Endothelial cell of umbilical vein (primary cell): ENCODE measurements around the gene LLPH. TPM values are rescaled to one million over a fixed set of nuclear protein-coding genes. Genes with fewer than 3 reads are reported as not detected.

ENCODE experiments used
- BruUV-seq: library from RNA; stranded (reverse); fragments of 400-500 nt; replicated peaks from 2 replicates; lab custom pipeline; 2021; lab: Mats Ljungman, UMichigan
- CTCF ChIA-PET: fragments of 300-600, 350-600 bp; sonication (Branson Sonifier 250); formaldehyde crosslinking; loops from one replicate; lab custom pipeline; 2021; ENCODE audit warnings: antibody characterized with exemption, inconsistent platforms; lab: Charles Lee
- POLR2A ChIA-PET: fragments of 300-600, 350-600 bp; sonication (Branson Sonifier 250); formaldehyde crosslinking; loops from one replicate; lab custom pipeline; 2021; ENCODE audit warnings: antibody characterized with exemption, inconsistent platforms; lab: Charles Lee
- DNase-seq: peaks from one replicate; pipeline ENCODE4 v3.0.0-alpha.2; 2011; ENCODE audit warnings: low read depth, low spot score
- FAIRE-seq: peaks from 2 replicates; lab custom pipeline; 2011; peaks lifted over from hg19 to GRCh38; lab: Jason Lieb, UNC
- H2AFZ ChIP-seq: 2 replicates; pipeline ENCODE4 v1.6.0; 2012; ENCODE audit warnings: low read depth, low read length, control low read depth, inconsistent platforms
- H3K27ac ChIP-seq: 2 replicates; pipeline ENCODE4 v1.5.1; 2011; ENCODE audit warnings: low read depth, mild to moderate bottlenecking, control low read depth, low read length, moderate library complexity; ENCODE audit not compliant: insufficient read depth
- H3K27me3 ChIP-seq, 2 experiments: 2 replicates each; pipeline versions ENCODE4 v1.6.0 to v1.6.1; 2011; ENCODE audit warnings: low read length in 2 of 2, mixed read lengths in 1 of 2; ENCODE audit not compliant: control insufficient read depth in 2 of 2, insufficient read depth in 2 of 2
- H3K36me3 ChIP-seq, 2 experiments: 2 replicates in 1 of 2; 3 replicates in 1 of 2; pipeline ENCODE4 v1.5.1; 2011; ENCODE audit warnings: low read length in 2 of 2, mild to moderate bottlenecking in 1 of 2, moderate library complexity in 1 of 2; ENCODE audit not compliant: control insufficient read depth in 2 of 2, insufficient read depth in 2 of 2; ENCODE audit errors: extremely low read depth in 1 of 2
- H3K4me1 ChIP-seq: 3 replicates; pipeline ENCODE4 v1.5.1; 2011; ENCODE audit warnings: mild to moderate bottlenecking, low read length; ENCODE audit not compliant: control insufficient read depth, insufficient read depth; ENCODE audit errors: extremely low read depth
- H3K4me2 ChIP-seq: 2 replicates; pipeline ENCODE4 v1.6.1; 2011; ENCODE audit warnings: low read length, control low read depth, mixed read lengths; ENCODE audit not compliant: insufficient read depth
- H3K4me3 ChIP-seq, 3 experiments: fragments of 200-600 bp in 1 of 3; sonication (generic), shearing (Covaris generic) in 1 of 3; replicated peaks in 1 of 3; 2 replicates each; pipeline ENCODE4 v1.5.1; 2011 to 2016; ENCODE audit warnings: control low read depth in 3 of 3, low read length in 3 of 3, mild to moderate bottlenecking in 2 of 3, inconsistent platforms in 1 of 3, low read depth in 1 of 3, moderate library complexity in 1 of 3; ENCODE audit not compliant: insufficient read depth in 1 of 3
- H3K79me2 ChIP-seq: 2 replicates; pipeline ENCODE4 v1.6.0; 2012; ENCODE audit warnings: low read length, inconsistent platforms; ENCODE audit not compliant: control insufficient read depth, insufficient read depth
- H3K9ac ChIP-seq: replicated peaks from 2 replicates; pipeline ENCODE3; 2011; ENCODE audit warnings: low read length, control low read depth; ENCODE audit not compliant: insufficient read depth; ENCODE audit errors: extremely low read depth
- H3K9me1 ChIP-seq: replicated peaks from 3 replicates; pipeline ENCODE4 v1.6.0; 2011; ENCODE audit warnings: mild to moderate bottlenecking, low read length; ENCODE audit not compliant: control insufficient read depth, insufficient read depth; ENCODE audit errors: extremely low read depth
- H3K9me3 ChIP-seq: replicated peaks from 2 replicates; pipeline ENCODE4 v1.5.1; 2012; ENCODE audit warnings: low read length, inconsistent platforms; ENCODE audit not compliant: control insufficient read depth, insufficient read depth
- H4K20me1 ChIP-seq: replicated peaks from 2 replicates; pipeline ENCODE3; 2011; ENCODE audit warnings: mild to moderate bottlenecking, low read length; ENCODE audit not compliant: control insufficient read depth, insufficient read depth; ENCODE audit errors: extremely low read depth
- CTCF ChIP-seq, 2 donors: IDR thresholded peaks; 1 replicate in 1 of 2; 2 replicates in 1 of 2; pipeline ENCODE4 v1.5.1; 2011; ENCODE audit warnings: low read length in 2 of 2, mild to moderate bottlenecking in 2 of 2, moderate library complexity in 2 of 2, control low read depth in 1 of 2, inconsistent platforms in 1 of 2, low read depth in 1 of 2; ENCODE audit not compliant: insufficient read depth in 1 of 2; ENCODE audit errors: extremely low read depth in 1 of 2
- EZH2 ChIP-seq: IDR thresholded peaks from 2 replicates; pipeline ENCODE4 v1.6.1; 2012; ENCODE audit warnings: borderline replicate concordance, low read depth, mild to moderate bottlenecking, moderate library complexity, low read length, inconsistent platforms; ENCODE audit not compliant: severe bottlenecking
- FOS ChIP-seq: IDR thresholded peaks from 2 replicates; pipeline ENCODE4 v1.6.1; 2011; ENCODE audit warnings: mild to moderate bottlenecking, low read length, moderate library complexity, borderline replicate concordance; ENCODE audit not compliant: insufficient read depth
- GATA2 ChIP-seq: IDR thresholded peaks from 2 replicates; pipeline ENCODE4 v1.7.0; 2011; ENCODE audit warnings: low read depth, mild to moderate bottlenecking, moderate library complexity, mixed read lengths, low read length; ENCODE audit not compliant: insufficient read length, insufficient read depth
- JUN ChIP-seq: IDR thresholded peaks from 2 replicates; pipeline ENCODE4 v1.6.1; 2011; ENCODE audit warnings: borderline replicate concordance, low read depth; ENCODE audit not compliant: insufficient read length, insufficient read depth
- MYC ChIP-seq: IDR thresholded peaks from one replicate; pipeline ENCODE4 v1.6.1; 2011; ENCODE audit warnings: mild to moderate bottlenecking, low read depth, low read length
- POLR2A ChIP-seq: IDR thresholded peaks from 2 replicates; pipeline ENCODE4 v1.6.1; 2012; ENCODE audit warnings: low read depth, mild to moderate bottlenecking, control low read depth, low read length
- POLR2AphosphoS5 ChIP-seq: IDR thresholded peaks from 2 replicates; pipeline ENCODE4 v1.6.1; 2012; ENCODE audit warnings: low read depth, mild to moderate bottlenecking, control low read depth, low read length, moderate library complexity; ENCODE audit not compliant: insufficient read depth
- dilution Hi-C: fragments of 300-500 bp; cut with MboI; formaldehyde crosslinking; loops from one replicate; pipeline ENCODE4 v1.15.0; 2019; ENCODE audit warnings: low sequenced_read_pairs; ENCODE audit not compliant: extremely low pct_ligation_motif_present
- intact Hi-C: fragments of 100-400 bp; cut with micrococcal nuclease; formaldehyde crosslinking; loops from one replicate; pipeline ENCODE4 v1.10.0; 2022
- polyA plus RNA-seq, 4 experiments: library from polyadenylated mRNA; depleted of rRNA in 3 of 4; stranded (reverse) in 3 of 4; unstranded in 1 of 4; fragments of >200 nt; gene quantifications; 2 replicates each; pipeline versions ENCODE4 v1.2.1 to v1.2.3, GENCODE V29; 2011 to 2012; ENCODE audit warnings: missing spikeins in 1 of 4
- total RNA-seq: library from RNA; stranded (reverse); gene quantifications from 2 replicates; pipeline ENCODE4 v1.2.3, GENCODE V29; 2021
- TF ChIP-seq, protein P1 (sequence below): IDR thresholded peaks from 2 replicates; pipeline ENCODE4 v1.6.1; 2011; ENCODE audit not compliant: insufficient read depth, insufficient read length

The LLPH gene
- total and polyA plus RNA-seq, 2 donors (not counting 3 experiments of a cell fraction or from before 2014, with no cell fraction given) = 4.0 to 34.0 TPM

DNA sequence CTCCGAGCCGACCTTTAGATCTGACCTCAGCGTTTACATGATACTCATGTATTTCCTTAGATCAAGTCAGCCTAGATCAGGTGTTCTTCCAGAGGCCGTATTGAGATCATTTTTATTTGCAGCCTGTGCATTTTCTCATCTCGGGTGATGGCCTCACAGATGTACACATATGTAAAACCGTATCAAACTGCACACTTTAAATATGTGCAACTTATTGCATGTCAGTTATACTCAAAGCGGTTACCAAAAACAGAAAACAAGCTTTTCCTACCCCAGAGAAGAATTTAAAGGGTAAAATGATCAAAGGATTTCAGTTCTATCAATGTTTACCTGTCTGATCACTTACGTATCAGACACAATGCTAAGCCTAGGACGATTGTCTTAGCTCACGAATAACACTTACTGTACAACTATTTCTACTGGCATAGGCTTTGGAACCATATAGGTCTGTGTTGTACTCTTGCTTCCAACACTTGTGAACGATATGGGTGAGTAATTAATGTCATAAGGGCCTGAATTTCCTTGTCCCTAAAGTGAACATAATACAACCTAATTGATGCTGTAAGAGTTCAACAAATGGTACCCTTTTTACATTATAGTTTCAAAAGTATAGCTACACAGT, 628 bp upstream of the LLPH start:
- peak; percentile 16 for DNase-seq
- peak overlapping the region; percentile 68 to 85 (median 82) for H3K4me3 ChIP-seq
- dilution Hi-C loops (no loop called here), intact Hi-C loops (loop anchor here (5.0 kb wide), 1 partner anchor 276 kb away; no protein-coding TSS in a partner anchor)
- H3K79me2 ChIP-seq = peaks cover 20% of the 10 kb centered on the region
- peak overlapping the region; percentile 67 for H3K27ac ChIP-seq
- POLR2A ChIA-PET = interaction anchor here (2.1 kb wide), 1 partner anchor 38 kb away, joined by 7 read pairs; the partner anchor contains the start of gene TMBIM4
- no peaks in the 10 kb centered on the region for H3K27me3 ChIP-seq
- peaks cover 16% of the 10 kb centered on the region for H3K4me1 ChIP-seq
- no peaks in the 10 kb centered on the region for H3K9me3 ChIP-seq
- FAIRE-seq = peak; percentile 46
- no peaks in the 10 kb centered on the region for H3K9me1 ChIP-seq
- peak overlapping the region; percentile 86 for H3K9ac ChIP-seq
- TF ChIP-seq EZH2 (no peak), JUN (no peak), POLR2AphosphoS5 (no peak), MYC (no peak), CTCF (IDR thresholded peaks at IDR 0.05; ENCODE audit: extremely low read depth in 1 of 2, insufficient read depth in 1 of 2, low read depth in 1 of 2, low read length in 2 of 2) (no peak), GATA2 (no peak), FOS (no peak), POLR2A (no peak)
- TF ChIP-seq, protein P1, sequence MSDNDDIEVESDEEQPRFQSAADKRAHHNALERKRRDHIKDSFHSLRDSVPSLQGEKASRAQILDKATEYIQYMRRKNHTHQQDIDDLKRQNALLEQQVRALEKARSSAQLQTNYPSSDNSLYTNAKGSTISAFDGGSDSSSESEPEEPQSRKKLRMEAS = no peak
- peak overlapping the region; percentile 74 for H3K4me2 ChIP-seq
- TSS peak; percentile 77 for BruUV-seq
- H2AFZ ChIP-seq = peak overlapping the region; percentile 93
- H3K36me3 ChIP-seq = peaks cover 0 to 1% of the 10 kb centered on the region in 2 experiments
- CTCF ChIA-PET = interaction anchor here (1.5 to 3.4 kb wide), 3 partner anchors 11 to 38 kb away, joined by 4 to 24 read pairs (median 8); partner anchors contain the start of gene TMBIM4
- no peaks in the 10 kb centered on the region for H4K20me1 ChIP-seq
